ENCODE measurements around the gene OR52H1.

Gene OR52H1

GRCh38 chr11:5546457-5546856 is 1.9 kb downstream of the OR52H1 start:
- no peak for ATAC-seq
- TF ChIP-seq, protein P1, sequence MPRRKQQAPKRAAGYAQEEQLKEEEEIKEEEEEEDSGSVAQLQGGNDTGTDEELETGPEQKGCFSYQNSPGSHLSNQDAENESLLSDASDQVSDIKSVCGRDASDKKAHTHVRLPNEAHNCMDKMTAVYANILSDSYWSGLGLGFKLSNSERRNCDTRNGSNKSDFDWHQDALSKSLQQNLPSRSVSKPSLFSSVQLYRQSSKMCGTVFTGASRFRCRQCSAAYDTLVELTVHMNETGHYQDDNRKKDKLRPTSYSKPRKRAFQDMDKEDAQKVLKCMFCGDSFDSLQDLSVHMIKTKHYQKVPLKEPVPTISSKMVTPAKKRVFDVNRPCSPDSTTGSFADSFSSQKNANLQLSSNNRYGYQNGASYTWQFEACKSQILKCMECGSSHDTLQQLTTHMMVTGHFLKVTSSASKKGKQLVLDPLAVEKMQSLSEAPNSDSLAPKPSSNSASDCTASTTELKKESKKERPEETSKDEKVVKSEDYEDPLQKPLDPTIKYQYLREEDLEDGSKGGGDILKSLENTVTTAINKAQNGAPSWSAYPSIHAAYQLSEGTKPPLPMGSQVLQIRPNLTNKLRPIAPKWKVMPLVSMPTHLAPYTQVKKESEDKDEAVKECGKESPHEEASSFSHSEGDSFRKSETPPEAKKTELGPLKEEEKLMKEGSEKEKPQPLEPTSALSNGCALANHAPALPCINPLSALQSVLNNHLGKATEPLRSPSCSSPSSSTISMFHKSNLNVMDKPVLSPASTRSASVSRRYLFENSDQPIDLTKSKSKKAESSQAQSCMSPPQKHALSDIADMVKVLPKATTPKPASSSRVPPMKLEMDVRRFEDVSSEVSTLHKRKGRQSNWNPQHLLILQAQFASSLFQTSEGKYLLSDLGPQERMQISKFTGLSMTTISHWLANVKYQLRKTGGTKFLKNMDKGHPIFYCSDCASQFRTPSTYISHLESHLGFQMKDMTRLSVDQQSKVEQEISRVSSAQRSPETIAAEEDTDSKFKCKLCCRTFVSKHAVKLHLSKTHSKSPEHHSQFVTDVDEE (CRISPR knock-in tag; IDR thresholded peaks at IDR 0.05): no peak
- TF ChIP-seq ARNTL (CRISPR knock-in tag; IDR thresholded peaks at IDR 0.05; ENCODE audit: borderline replicate concordance, low read depth): no peak
- no peak for TF ChIP-seq SNAI2 (CRISPR knock-in tag; IDR thresholded peaks at IDR 0.05)

DNA sequence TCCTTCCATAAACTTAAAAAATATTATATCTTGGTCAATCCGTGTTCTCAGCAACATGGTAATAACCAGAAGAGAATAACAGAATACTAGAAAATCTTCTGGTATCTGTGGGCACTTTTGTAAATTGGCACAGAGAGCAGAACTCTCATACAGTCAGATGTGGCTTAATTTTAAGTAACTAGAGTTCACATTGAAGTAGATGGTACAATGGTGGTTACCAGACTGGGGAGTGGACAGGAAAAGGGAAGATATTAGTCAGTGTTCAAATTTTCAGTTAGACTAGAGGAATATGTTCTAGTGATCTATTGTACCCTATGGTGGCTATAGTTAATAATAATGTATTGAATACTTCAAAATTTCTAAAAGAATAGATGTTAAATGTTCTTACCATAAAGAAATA is 6.9 kb downstream of the OR52H1 start:
- no peak for ATAC-seq
- no peak for TF ChIP-seq ZNF565 (CRISPR knock-in tag; conservative IDR thresholded peaks at IDR 0.05; ENCODE audit: low read depth)
- TF ChIP-seq BACH2 (CRISPR knock-in tag; IDR thresholded peaks at IDR 0.05; ENCODE audit: borderline replicate concordance): no peak
- TF ChIP-seq ZNF8 (CRISPR knock-in tag; IDR thresholded peaks at IDR 0.05): no peak
- TF ChIP-seq RARB (CRISPR knock-in tag; IDR thresholded peaks at IDR 0.05): no peak
- no peak for TF ChIP-seq PATZ1 (CRISPR knock-in tag; IDR thresholded peaks at IDR 0.05; ENCODE audit: borderline replicate concordance)
- TF ChIP-seq, protein P1 (CRISPR knock-in tag; IDR thresholded peaks at IDR 0.05): no peak
- TF ChIP-seq OSR1 (CRISPR knock-in tag; IDR thresholded peaks at IDR 0.05): no peak
- no peak for TF ChIP-seq ZNF70 (CRISPR knock-in tag; IDR thresholded peaks at IDR 0.05)
- no peak for TF ChIP-seq ZFP3 (CRISPR knock-in tag; IDR thresholded peaks at IDR 0.05)
- TF ChIP-seq ZC3H10 (CRISPR knock-in tag; IDR thresholded peaks at IDR 0.05): no peak

GRCh38 chr11:5536482-5536881 is 11.9 kb downstream of the OR52H1 start:
- no peak for ATAC-seq
- TF ChIP-seq ZNF70 (CRISPR knock-in tag; IDR thresholded peaks at IDR 0.05): no peak

DNA sequence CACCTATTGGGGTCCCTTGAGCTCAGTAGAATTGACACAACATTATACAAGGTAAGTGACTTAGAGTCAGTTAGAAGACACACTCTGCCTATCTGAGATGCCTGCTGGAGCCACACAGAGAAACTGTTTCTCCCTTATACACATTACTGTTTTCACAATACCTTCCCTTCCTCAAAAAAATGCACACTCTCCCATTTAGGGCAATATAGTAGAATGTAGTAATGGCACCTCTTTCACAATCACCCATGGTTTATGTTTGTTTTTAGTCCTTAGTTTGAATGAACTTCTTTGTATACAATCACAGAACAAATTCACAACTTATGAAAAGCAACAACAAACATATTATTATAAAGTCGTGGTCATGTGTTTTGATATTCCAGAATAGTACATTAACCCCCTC is 14.3 kb downstream of the OR52H1 start:
- TF ChIP-seq BACH2 (CRISPR knock-in tag; IDR thresholded peaks at IDR 0.05; ENCODE audit: borderline replicate concordance) (no peak), ZFP3 (CRISPR knock-in tag; IDR thresholded peaks at IDR 0.05) (no peak), ZC3H10 (CRISPR knock-in tag; IDR thresholded peaks at IDR 0.05) (no peak), PATZ1 (CRISPR knock-in tag; IDR thresholded peaks at IDR 0.05; ENCODE audit: borderline replicate concordance) (no peak), CREB5 (CRISPR knock-in tag; IDR thresholded peaks at IDR 0.05; ENCODE audit: low read depth) (no peak), PPARA (CRISPR knock-in tag; IDR thresholded peaks at IDR 0.05; ENCODE audit: borderline replicate concordance) (no peak), GLIS3 (CRISPR knock-in tag; IDR thresholded peaks at IDR 0.05) (no peak), CSDC2 (CRISPR knock-in tag; IDR thresholded peaks at IDR 0.05) (no peak), RARB (CRISPR knock-in tag; IDR thresholded peaks at IDR 0.05) (no peak), ZNF70 (CRISPR knock-in tag; IDR thresholded peaks at IDR 0.05) (no peak), ZNF8 (CRISPR knock-in tag; IDR thresholded peaks at IDR 0.05) (no peak), ESRRG (CRISPR knock-in tag; IDR thresholded peaks at IDR 0.05) (no peak), POU6F1 (CRISPR knock-in tag; IDR thresholded peaks at IDR 0.05; ENCODE audit: borderline replicate concordance, low read depth) (no peak)
- TF ChIP-seq, protein P1 (CRISPR knock-in tag; IDR thresholded peaks at IDR 0.05): no peak
- ATAC-seq: no peak

All from SK-N-SH treated with all-trans-retinoic acid at 6 μM for 48 hours (cell line).